ENCODE data around the gene THAP8.

DNA sequence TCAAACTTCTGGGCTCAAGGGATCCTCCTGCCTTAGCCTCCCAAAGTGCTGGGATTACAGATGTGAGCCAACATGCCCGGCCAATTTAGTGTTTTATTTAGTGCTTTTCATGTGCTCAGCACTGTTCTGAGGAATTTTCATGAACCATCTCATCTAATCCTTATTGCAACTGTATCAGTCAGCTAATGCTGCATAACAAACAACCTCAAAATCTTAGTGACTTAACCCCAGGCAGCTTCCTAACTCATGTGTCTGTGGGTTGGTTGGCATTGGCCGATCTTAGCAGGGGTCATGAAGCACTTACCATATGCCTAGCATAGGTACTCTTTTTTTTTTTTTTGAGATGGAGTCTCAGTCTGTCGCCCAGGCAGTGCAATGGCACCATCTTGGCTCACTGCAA lies 65.3 kb downstream of the THAP8 start:
- TF ChIP-seq, protein P1, sequence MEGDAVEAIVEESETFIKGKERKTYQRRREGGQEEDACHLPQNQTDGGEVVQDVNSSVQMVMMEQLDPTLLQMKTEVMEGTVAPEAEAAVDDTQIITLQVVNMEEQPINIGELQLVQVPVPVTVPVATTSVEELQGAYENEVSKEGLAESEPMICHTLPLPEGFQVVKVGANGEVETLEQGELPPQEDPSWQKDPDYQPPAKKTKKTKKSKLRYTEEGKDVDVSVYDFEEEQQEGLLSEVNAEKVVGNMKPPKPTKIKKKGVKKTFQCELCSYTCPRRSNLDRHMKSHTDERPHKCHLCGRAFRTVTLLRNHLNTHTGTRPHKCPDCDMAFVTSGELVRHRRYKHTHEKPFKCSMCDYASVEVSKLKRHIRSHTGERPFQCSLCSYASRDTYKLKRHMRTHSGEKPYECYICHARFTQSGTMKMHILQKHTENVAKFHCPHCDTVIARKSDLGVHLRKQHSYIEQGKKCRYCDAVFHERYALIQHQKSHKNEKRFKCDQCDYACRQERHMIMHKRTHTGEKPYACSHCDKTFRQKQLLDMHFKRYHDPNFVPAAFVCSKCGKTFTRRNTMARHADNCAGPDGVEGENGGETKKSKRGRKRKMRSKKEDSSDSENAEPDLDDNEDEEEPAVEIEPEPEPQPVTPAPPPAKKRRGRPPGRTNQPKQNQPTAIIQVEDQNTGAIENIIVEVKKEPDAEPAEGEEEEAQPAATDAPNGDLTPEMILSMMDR (IDR thresholded peaks at IDR 0.05; ENCODE audit: low read depth, low read length), result no peak
- no peak for TF ChIP-seq POLR2A (IDR thresholded peaks at IDR 0.05; ENCODE audit: extremely low read depth, insufficient read length)
- TF ChIP-seq MYC (IDR thresholded peaks at IDR 0.05; ENCODE audit: low read depth, low read length), result no peak
- TF ChIP-seq, protein P2, sequence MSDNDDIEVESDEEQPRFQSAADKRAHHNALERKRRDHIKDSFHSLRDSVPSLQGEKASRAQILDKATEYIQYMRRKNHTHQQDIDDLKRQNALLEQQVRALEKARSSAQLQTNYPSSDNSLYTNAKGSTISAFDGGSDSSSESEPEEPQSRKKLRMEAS (IDR thresholded peaks at IDR 0.05; ENCODE audit: low read depth, low read length), result no peak
